ENCODE data around the gene GRID1.

DNA sequence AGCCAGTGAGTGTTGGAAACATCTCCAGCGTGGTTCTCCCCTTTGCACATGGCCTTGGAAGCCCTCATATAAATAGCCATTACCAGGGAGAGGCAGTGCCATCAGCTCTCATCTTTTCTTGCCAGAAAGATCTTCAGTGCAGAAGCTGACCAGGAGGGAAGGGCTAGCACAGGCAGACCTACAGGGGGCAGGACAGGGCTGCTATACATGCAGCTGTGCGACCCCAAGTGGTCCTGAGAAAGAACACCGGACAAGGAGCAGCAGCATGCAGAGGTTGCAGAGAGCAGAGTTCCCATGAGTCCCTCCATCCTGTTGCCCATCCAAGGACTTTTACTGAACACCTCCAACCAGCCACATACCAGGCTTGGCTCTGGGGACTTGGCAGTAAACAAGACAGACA, 17.1 kb downstream of the GRID1 start:
- TF ChIP-seq ZBTB20 (tag by site-specific recombination; IDR thresholded peaks at IDR 0.05) (no peak), ZFP37 (tag by site-specific recombination; IDR thresholded peaks at IDR 0.05) (no peak), SP2 (tag by site-specific recombination; IDR thresholded peaks at IDR 0.05) (no peak)
